Astrocyte (in vitro differentiated cells and primary cell): ENCODE results near the gene MICAL3. TPM values are rescaled to one million over a fixed set of nuclear protein-coding genes. Genes with fewer than 3 reads are reported as not detected.
"Not testable (repeated sequence)": the region's sequence is repeated elsewhere in the genome, so short reads cannot be mapped to it uniquely, and the experiment has no call there.

Experiments
- DNase-seq: peaks from one replicate; pipeline ENCODE4 v3.0.0-alpha.2; 2010; ENCODE audit warnings: low read depth
- FAIRE-seq: peaks from 2 replicates; lab custom pipeline; 2011; peaks lifted over from hg19 to GRCh38; lab: Jason Lieb, UNC
- H2AFZ ChIP-seq: 2 replicates; pipeline ENCODE4 v1.6.0; 2012; ENCODE audit warnings: low read depth, low read length, inconsistent platforms
- H3K27ac ChIP-seq: 2 replicates; pipeline ENCODE4 v1.5.1; 2011; ENCODE audit warnings: low read depth, low read length, inconsistent platforms
- H3K27me3 ChIP-seq: 2 replicates; pipeline ENCODE4 v1.6.0; 2011; ENCODE audit warnings: low read length, inconsistent platforms; ENCODE audit not compliant: insufficient read depth
- H3K36me3 ChIP-seq: 2 replicates; pipeline ENCODE4 v1.5.1; 2011; ENCODE audit warnings: low read length, inconsistent platforms; ENCODE audit not compliant: insufficient read depth
- H3K4me1 ChIP-seq: 2 replicates; pipeline ENCODE4 v1.5.1; 2011; ENCODE audit warnings: low read length, inconsistent platforms; ENCODE audit not compliant: insufficient read depth
- H3K4me2 ChIP-seq: 2 replicates; pipeline ENCODE4 v1.6.0; 2012; ENCODE audit warnings: low read length, inconsistent platforms
- H3K4me3 ChIP-seq: 2 replicates; pipeline ENCODE4 v1.5.1; 2011; ENCODE audit warnings: low read depth, mild to moderate bottlenecking, low read length, inconsistent platforms; ENCODE audit not compliant: insufficient read depth
- H3K79me2 ChIP-seq: 2 replicates; pipeline ENCODE4 v1.6.0; 2012; ENCODE audit warnings: mild to moderate bottlenecking, low read length, inconsistent platforms; ENCODE audit not compliant: insufficient read depth
- H3K9ac ChIP-seq: 2 replicates; pipeline ENCODE4 v1.6.0; 2012; ENCODE audit warnings: mild to moderate bottlenecking, low read length, inconsistent platforms
- H3K9me3 ChIP-seq: 2 replicates; pipeline ENCODE4 v1.5.1; 2012; ENCODE audit warnings: low read depth, mild to moderate bottlenecking, low read length, inconsistent platforms; ENCODE audit not compliant: insufficient read depth
- H4K20me1 ChIP-seq: 2 replicates; pipeline ENCODE4 v1.6.0; 2012; ENCODE audit warnings: low read length, inconsistent platforms; ENCODE audit not compliant: insufficient read depth
- H3K27ac Mint-ChIP-seq: one replicate; pipeline ENCODE4 v1.8.0; 2021; ENCODE audit warnings: mild to moderate bottlenecking, mixed read lengths; ENCODE audit not compliant: unreplicated experiment
- H3K27me3 Mint-ChIP-seq: one replicate; pipeline ENCODE4 v1.8.0; 2021; ENCODE audit warnings: low read depth, mixed read lengths; ENCODE audit not compliant: unreplicated experiment
- H3K36me3 Mint-ChIP-seq: one replicate; pipeline ENCODE4 v1.8.0; 2021; ENCODE audit warnings: low read depth, mixed read lengths; ENCODE audit not compliant: unreplicated experiment
- H3K4me1 Mint-ChIP-seq: one replicate; pipeline ENCODE4 v1.8.0; 2021; ENCODE audit warnings: low read depth, mixed read lengths; ENCODE audit not compliant: unreplicated experiment
- H3K4me3 Mint-ChIP-seq: one replicate; pipeline ENCODE4 v1.8.0; 2021; ENCODE audit warnings: mild to moderate bottlenecking, moderate library complexity, mixed read lengths; ENCODE audit not compliant: unreplicated experiment
- H3K9me3 Mint-ChIP-seq: one replicate; pipeline ENCODE4 v1.8.0; 2021; ENCODE audit warnings: mild to moderate bottlenecking, mixed read lengths; ENCODE audit not compliant: unreplicated experiment
- CTCF ChIP-seq: IDR thresholded peaks from 2 replicates; pipeline ENCODE4 v1.5.1; 2011; ENCODE audit warnings: low read depth, mild to moderate bottlenecking, inconsistent platforms, low read length, moderate library complexity; ENCODE audit not compliant: insufficient read depth
- EZH2 ChIP-seq: IDR thresholded peaks from 2 replicates; pipeline ENCODE4 v1.6.1; 2012; ENCODE audit warnings: mild to moderate bottlenecking, low read length, inconsistent platforms; ENCODE audit not compliant: insufficient read depth
- total RNA-seq: library from RNA; stranded (reverse); gene quantifications from 2 replicates; pipeline ENCODE4 v1.2.1, GENCODE V29; 2021

The MICAL3 gene
- total RNA-seq, 1 donor from 2014 or later, result 113 TPM

GRCh38 chr22:18056161-18056666, 31.9 kb upstream of the MICAL3 start:
- no peaks in the 10 kb centered on the region for H3K36me3 ChIP-seq
- H3K4me2 ChIP-seq, result peak overlapping the region; percentile 35
- Mint-ChIP-seq H3K4me1 (peaks cover 33% of the 10 kb centered on the region), H3K27ac (peak overlapping the region; percentile 75), H3K36me3 (peaks cover 3% of the 10 kb centered on the region), H3K27me3 (no peaks in the 10 kb centered on the region), H3K4me3 (peak overlapping the region; percentile 12), H3K9me3 (peaks cover 1% of the 10 kb centered on the region)
- H3K4me1 ChIP-seq, result peaks cover 35% of the 10 kb centered on the region
- H4K20me1 ChIP-seq, result no peaks in the 10 kb centered on the region
- peak overlapping the region; percentile 42 for H3K9ac ChIP-seq
- no peak overlapping the region for H3K4me3 ChIP-seq
- peak overlapping the region; percentile 67 for H3K27ac ChIP-seq
- TF ChIP-seq EZH2, result no peak
- TF ChIP-seq CTCF, result no peak
- DNase-seq (peak; percentile 80), FAIRE-seq (no peak)
- H2AFZ ChIP-seq, result peak overlapping the region; percentile 64
- no peaks in the 10 kb centered on the region for H3K79me2 ChIP-seq
- no peaks in the 10 kb centered on the region for H3K9me3 ChIP-seq
- no peaks in the 10 kb centered on the region for H3K27me3 ChIP-seq

GRCh38 chr22:18055619-18056160, 31.3 kb upstream of the MICAL3 start:
- no peak overlapping the region for H3K4me3 ChIP-seq
- H3K36me3 ChIP-seq, result no peaks in the 10 kb centered on the region
- no peaks in the 10 kb centered on the region for H4K20me1 ChIP-seq
- TF ChIP-seq EZH2, result no peak
- no peak for TF ChIP-seq CTCF
- no peak overlapping the region for H3K4me3 Mint-ChIP-seq
- H3K9ac ChIP-seq, result peak overlapping the region; percentile 24
- H3K36me3 Mint-ChIP-seq, result peaks cover 3% of the 10 kb centered on the region
- peaks cover 29% of the 10 kb centered on the region for H3K4me1 ChIP-seq
- H3K79me2 ChIP-seq, result no peaks in the 10 kb centered on the region
- H2AFZ ChIP-seq, result peak overlapping the region; percentile 64
- no peaks in the 10 kb centered on the region for H3K9me3 ChIP-seq
- H3K4me1 Mint-ChIP-seq, result peaks cover 29% of the 10 kb centered on the region
- peaks cover 1% of the 10 kb centered on the region for H3K9me3 Mint-ChIP-seq
- FAIRE-seq (no peak), DNase-seq (no peak)
- H3K27me3 Mint-ChIP-seq, result no peaks in the 10 kb centered on the region
- peak overlapping the region; percentile 58 for H3K27ac ChIP-seq
- H3K4me2 ChIP-seq, result peak overlapping the region; percentile 35
- H3K27ac Mint-ChIP-seq, result peak overlapping the region; percentile 75
- no peaks in the 10 kb centered on the region for H3K27me3 ChIP-seq

GRCh38 chr22:18053216-18053946, 29.0 kb upstream of the MICAL3 start:
- H3K27ac Mint-ChIP-seq, H3K27me3 Mint-ChIP-seq, H3K4me3 ChIP-seq, H3K9ac ChIP-seq, H4K20me1 ChIP-seq, H3K4me3 Mint-ChIP-seq, H3K36me3 Mint-ChIP-seq, FAIRE-seq, H3K79me2 ChIP-seq, DNase-seq, H3K27ac ChIP-seq, H3K9me3 Mint-ChIP-seq, H2AFZ ChIP-seq, H3K36me3 ChIP-seq, H3K4me2 ChIP-seq, H3K27me3 ChIP-seq, H3K9me3 ChIP-seq: not testable (repeated sequence)
- H3K4me1 Mint-ChIP-seq, result peaks cover 24% of the 10 kb centered on the region
- peaks cover 28% of the 10 kb centered on the region for H3K4me1 ChIP-seq

- not testable (repeated sequence) for FAIRE-seq, H2AFZ ChIP-seq, H3K4me1 Mint-ChIP-seq, H3K27ac Mint-ChIP-seq, DNase-seq, H3K9me3 Mint-ChIP-seq, H3K36me3 ChIP-seq, H3K27ac ChIP-seq, H3K27me3 ChIP-seq, H3K9ac ChIP-seq, H3K36me3 Mint-ChIP-seq, H4K20me1 ChIP-seq, H3K79me2 ChIP-seq, H3K9me3 ChIP-seq, H3K4me3 ChIP-seq, H3K27me3 Mint-ChIP-seq, H3K4me2 ChIP-seq, H3K4me1 ChIP-seq, H3K4me3 Mint-ChIP-seq
Measured at GRCh38 chr22:18051113-18051512, 26.8 kb upstream of the MICAL3 start.
